ENCODE measurements around the gene ZNF503. TPM values are rescaled to one million over a fixed set of nuclear protein-coding genes. Genes with fewer than 3 reads are reported as not detected.

The ZNF503 gene
- total RNA-seq, 1 donor from 2014 or later = 38.5 TPM

- peaks cover 81% of the 10 kb centered on the region for H3K27me3 Mint-ChIP-seq (ENCODE audit: unreplicated experiment)
Measured at GRCh38 chr10:75410132-75411005, 8.8 kb upstream of the ZNF503 start.

GRCh38 chr10:75408911-75409885, 7.6 kb upstream of the ZNF503 start:
- Mint-ChIP-seq H3K9me3 (ENCODE audit: unreplicated experiment) (no peaks in the 10 kb centered on the region), H3K27me3 (ENCODE audit: unreplicated experiment) (peaks cover 74% of the 10 kb centered on the region), H3K4me3 (ENCODE audit: unreplicated experiment) (peak overlapping the region; percentile 62), H3K4me1 (ENCODE audit: unreplicated experiment) (peaks cover 31% of the 10 kb centered on the region), H3K27ac (ENCODE audit: unreplicated experiment) (no peak overlapping the region), H3K36me3 (ENCODE audit: unreplicated experiment) (no peaks in the 10 kb centered on the region)
- DNase-seq (ENCODE audit: extremely low spot score, unreplicated experiment) = no peak
- TF ChIP-seq CTCF (IDR thresholded peaks at IDR 0.05) = no peak

More at GRCh38 chr10:75410132-75411005, 8.8 kb upstream of the ZNF503 start:
- Mint-ChIP-seq H3K4me3 (ENCODE audit: unreplicated experiment) (peak overlapping the region; percentile 62), H3K9me3 (ENCODE audit: unreplicated experiment) (no peaks in the 10 kb centered on the region), H3K4me1 (ENCODE audit: unreplicated experiment) (peaks cover 28% of the 10 kb centered on the region), H3K27ac (ENCODE audit: unreplicated experiment) (no peak overlapping the region), H3K36me3 (ENCODE audit: unreplicated experiment) (no peaks in the 10 kb centered on the region)
- TF ChIP-seq CTCF (IDR thresholded peaks at IDR 0.05) = no peak
- no peak for DNase-seq (ENCODE audit: extremely low spot score, unreplicated experiment)

DNA sequence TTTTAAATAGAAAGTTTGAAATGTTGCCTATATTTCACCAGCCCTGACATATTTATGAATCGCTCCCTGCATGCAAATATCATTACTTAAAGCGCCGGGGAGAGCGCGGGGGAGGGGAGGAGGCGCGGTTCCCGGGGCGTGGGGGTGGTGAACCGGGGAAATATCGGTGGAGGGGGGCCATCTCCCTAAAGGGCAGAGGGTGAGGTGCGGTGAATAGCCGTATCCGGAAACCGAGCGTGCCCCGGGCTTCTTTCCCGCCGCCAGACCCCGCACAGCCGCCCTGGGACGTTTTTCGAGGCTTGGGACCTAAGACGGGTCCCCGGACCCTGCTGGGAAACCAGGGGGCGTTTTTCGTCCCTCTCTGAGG, 6.9 kb upstream of the ZNF503 start:
- H3K9me3 Mint-ChIP-seq (ENCODE audit: unreplicated experiment) = no peaks in the 10 kb centered on the region
- no peak for TF ChIP-seq CTCF (IDR thresholded peaks at IDR 0.05)
- H3K27ac Mint-ChIP-seq (ENCODE audit: unreplicated experiment) = no peak overlapping the region
- peaks cover 72% of the 10 kb centered on the region for H3K27me3 Mint-ChIP-seq (ENCODE audit: unreplicated experiment)
- H3K4me1 Mint-ChIP-seq (ENCODE audit: unreplicated experiment) = peaks cover 37% of the 10 kb centered on the region
- DNase-seq (ENCODE audit: extremely low spot score, unreplicated experiment) = no peak
- peak overlapping the region; percentile 55 for H3K4me3 Mint-ChIP-seq (ENCODE audit: unreplicated experiment)
- H3K36me3 Mint-ChIP-seq (ENCODE audit: unreplicated experiment) = no peaks in the 10 kb centered on the region

- no peak for DNase-seq (ENCODE audit: extremely low spot score, unreplicated experiment)
- no peaks in the 10 kb centered on the region for H3K9me3 Mint-ChIP-seq (ENCODE audit: unreplicated experiment)
- no peak overlapping the region for H3K27ac Mint-ChIP-seq (ENCODE audit: unreplicated experiment)
- peaks cover 43% of the 10 kb centered on the region for H3K4me1 Mint-ChIP-seq (ENCODE audit: unreplicated experiment)
- peak overlapping the region; percentile 55 for H3K4me3 Mint-ChIP-seq (ENCODE audit: unreplicated experiment)
- H3K36me3 Mint-ChIP-seq (ENCODE audit: unreplicated experiment) = no peaks in the 10 kb centered on the region
- H3K27me3 Mint-ChIP-seq (ENCODE audit: unreplicated experiment) = peaks cover 72% of the 10 kb centered on the region
- TF ChIP-seq CTCF (IDR thresholded peaks at IDR 0.05) = no peak
Measured at GRCh38 chr10:75407713-75408508, 6.3 kb upstream of the ZNF503 start.
